ENCODE measurements around the gene SDF4. TPM values are rescaled to one million over a fixed set of nuclear protein-coding genes. Genes with fewer than 3 reads are reported as not detected.
A peak's percentile ranks its signal among the peaks of the same experiment; 100 is the strongest.

Gene SDF4
- total RNA-seq, 2 donors from 2014 or later: 85.9 to 95.6 TPM

GRCh38 chr1:1182491-1183220, 49.1 kb downstream of the SDF4 start:
- H3K9me3 ChIP-seq (ENCODE audit: control insufficient read depth, low read length): no peaks in the 10 kb centered on the region
- 91 to 92% methylated on average over 18 to 39 of the region's 39 CpGs for WGBS, 2 experiments (ENCODE audit: insufficient coverage in 1 of 2, insufficient read length in 1 of 2)
- no peak for TF ChIP-seq CTCF (conservative IDR thresholded peaks at IDR 0.05)
- H3K27ac ChIP-seq (ENCODE audit: low read depth, low read length): peak overlapping the region; percentile 22
- no peaks in the 10 kb centered on the region for H3K27me3 ChIP-seq (ENCODE audit: control insufficient read depth, insufficient read depth, low read length, poor library complexity, severe bottlenecking)
- peak; percentile 59 for DNase-seq
- no peaks in the 10 kb centered on the region for H3K4me1 ChIP-seq (ENCODE audit: control insufficient read depth, insufficient read depth, low read length)
- Mint-ChIP-seq H3K4me3 (no peak overlapping the region), H3K27me3 (ENCODE audit: insufficient read depth) (no peaks in the 10 kb centered on the region), H3K9me3 (no peaks in the 10 kb centered on the region), H3K4me1 (no peaks in the 10 kb centered on the region), H3K36me3 (ENCODE audit: low read depth) (no peaks in the 10 kb centered on the region), H3K27ac (no peak overlapping the region)
- H3K9ac ChIP-seq (ENCODE audit: extremely low read depth, low read length, poor library complexity, severe bottlenecking): no peak overlapping the region
- H3K4me3 ChIP-seq (ENCODE audit: low read length): no peak overlapping the region
- no peaks in the 10 kb centered on the region for H3K36me3 ChIP-seq (ENCODE audit: control insufficient read depth, insufficient read depth, low read length)

GRCh38 chr1:1181938-1182410, 49.8 kb downstream of the SDF4 start:
- Histone ChIP-seq H3K27me3 (ENCODE audit: control insufficient read depth, insufficient read depth, low read length, poor library complexity, severe bottlenecking) (peaks cover under 1% of the 10 kb centered on the region), H3K4me1 (ENCODE audit: control insufficient read depth, insufficient read depth, low read length) (no peaks in the 10 kb centered on the region), H3K9me3 (ENCODE audit: control insufficient read depth, low read length) (no peaks in the 10 kb centered on the region), H3K27ac (ENCODE audit: low read depth, low read length) (peak overlapping the region; percentile 22), H3K9ac (ENCODE audit: extremely low read depth, low read length, poor library complexity, severe bottlenecking) (no peak overlapping the region), H3K36me3 (ENCODE audit: control insufficient read depth, insufficient read depth, low read length) (no peaks in the 10 kb centered on the region), H3K4me3 (ENCODE audit: low read length) (no peak overlapping the region)
- H3K27me3 Mint-ChIP-seq (ENCODE audit: insufficient read depth): no peaks in the 10 kb centered on the region
- no peaks in the 10 kb centered on the region for H3K4me1 Mint-ChIP-seq
- DNase-seq: peak; percentile 46
- no peaks in the 10 kb centered on the region for H3K36me3 Mint-ChIP-seq (ENCODE audit: low read depth)
- TF ChIP-seq CTCF (conservative IDR thresholded peaks at IDR 0.05): no peak
- 86 to 92% methylated on average over 13 to 21 of the region's 21 CpGs for WGBS, 2 experiments (ENCODE audit: insufficient coverage in 1 of 2, insufficient read length in 1 of 2)
- H3K4me3 Mint-ChIP-seq: no peak overlapping the region
- no peaks in the 10 kb centered on the region for H3K9me3 Mint-ChIP-seq
- H3K27ac Mint-ChIP-seq: no peak overlapping the region

- no peak overlapping the region for H3K9ac ChIP-seq (ENCODE audit: extremely low read depth, low read length, poor library complexity, severe bottlenecking)
- H3K36me3 Mint-ChIP-seq (ENCODE audit: low read depth): no peaks in the 10 kb centered on the region
- H3K9me3 Mint-ChIP-seq: peaks cover under 1% of the 10 kb centered on the region
- WGBS, 2 experiments (ENCODE audit: insufficient coverage in 1 of 2, insufficient read length in 1 of 2): 91 to 92% methylated on average over 15 to 26 of the region's 26 CpGs
- H3K36me3 ChIP-seq (ENCODE audit: control insufficient read depth, insufficient read depth, low read length): no peaks in the 10 kb centered on the region
- peak; percentile 42 for DNase-seq
- TF ChIP-seq CTCF (conservative IDR thresholded peaks at IDR 0.05): no peak
- peaks cover 4% of the 10 kb centered on the region for H3K27me3 Mint-ChIP-seq (ENCODE audit: insufficient read depth)
- H3K4me3 Mint-ChIP-seq: no peak overlapping the region
- no peaks in the 10 kb centered on the region for H3K4me1 ChIP-seq (ENCODE audit: control insufficient read depth, insufficient read depth, low read length)
- H3K4me1 Mint-ChIP-seq: peaks cover 2% of the 10 kb centered on the region
- H3K9me3 ChIP-seq (ENCODE audit: control insufficient read depth, low read length): no peaks in the 10 kb centered on the region
- H3K27ac ChIP-seq (ENCODE audit: low read depth, low read length): no peak overlapping the region
- H3K4me3 ChIP-seq (ENCODE audit: low read length): no peak overlapping the region
- H3K27ac Mint-ChIP-seq: no peak overlapping the region
- peaks cover 7% of the 10 kb centered on the region for H3K27me3 ChIP-seq (ENCODE audit: control insufficient read depth, insufficient read depth, low read length, poor library complexity, severe bottlenecking)
Observed at GRCh38 chr1:1181129-1181937, 50.5 kb downstream of the SDF4 start.

All from endodermal cell (in vitro differentiated cells).